ENCODE measurements around the gene CARD19.

Gene CARD19

DNA sequence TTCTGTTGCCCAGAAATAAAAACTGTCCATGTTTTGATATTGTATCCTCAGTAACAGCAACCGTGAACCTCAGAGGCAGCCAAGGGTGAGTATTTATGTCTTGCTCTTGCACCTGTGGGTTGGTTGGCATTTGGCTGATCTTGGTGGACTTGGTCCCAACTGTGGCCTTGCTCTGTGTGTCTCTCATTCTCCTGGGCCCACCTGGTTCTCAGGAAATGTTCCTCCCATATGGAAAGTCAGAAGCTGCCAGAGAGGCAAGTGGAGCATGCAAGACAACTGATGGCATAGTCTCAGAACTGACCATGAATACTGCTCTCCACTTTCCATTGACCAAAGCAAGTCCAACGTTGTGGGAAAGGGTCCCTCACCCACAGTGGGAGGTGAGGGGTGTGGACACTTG, 51.6 kb downstream of the CARD19 start:
- DNase-seq (ENCODE audit: low read depth): no peak
- H3K4me3 ChIP-seq (ENCODE audit: low read depth, low read length): no peak overlapping the region
- in situ Hi-C loops (cut with HindIII; ENCODE audit: low sequenced_read_pairs): no loop called here
- TF ChIP-seq CTCF (IDR thresholded peaks at IDR 0.05; ENCODE audit: low read depth, low read length, missing control alignments): no peak

DNA sequence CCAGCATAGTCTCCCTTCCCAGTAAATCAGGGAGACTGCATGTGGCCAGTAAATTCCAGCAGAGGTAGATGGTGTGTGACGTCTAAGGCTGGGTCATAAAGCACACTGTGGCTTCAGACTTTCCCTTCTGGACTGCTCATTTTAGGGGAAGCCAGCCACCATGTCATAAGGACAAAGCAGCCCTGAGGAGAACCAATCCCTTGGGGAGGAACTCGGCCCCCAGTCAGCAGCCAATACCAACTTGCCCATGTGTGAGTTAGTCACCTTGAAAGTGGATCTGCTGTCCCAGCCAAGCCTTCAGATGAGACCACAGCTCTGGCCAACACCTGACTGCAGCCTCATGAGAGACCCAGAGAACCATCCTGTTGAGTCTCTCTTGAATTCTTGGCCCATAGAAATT, 52.7 kb downstream of the CARD19 start:
- DNase-seq (ENCODE audit: low read depth): no peak
- H3K4me3 ChIP-seq (ENCODE audit: low read depth, low read length): no peak overlapping the region
- no peak for TF ChIP-seq CTCF (IDR thresholded peaks at IDR 0.05; ENCODE audit: low read depth, low read length, missing control alignments)
- in situ Hi-C loops (cut with HindIII; ENCODE audit: low sequenced_read_pairs): no loop called here

DNA sequence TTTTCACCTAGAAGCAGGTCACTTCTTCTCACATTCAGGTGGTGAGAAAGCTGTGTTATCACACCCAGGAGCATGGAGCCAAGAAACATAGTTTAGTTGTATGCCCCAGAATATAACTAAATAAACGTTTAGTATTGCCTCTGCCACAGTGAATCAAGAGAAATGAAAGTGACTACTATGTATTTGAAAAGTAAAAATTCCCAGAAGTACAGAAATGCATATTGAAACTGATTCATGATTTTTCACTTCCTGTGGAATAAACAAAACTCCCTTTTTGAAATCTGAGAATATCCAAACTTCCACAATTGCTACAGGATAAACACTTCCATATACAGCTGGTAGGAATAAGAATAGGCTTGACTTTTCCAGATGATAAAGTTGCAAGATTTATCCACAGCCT, 53.3 kb downstream of the CARD19 start:
- no peak overlapping the region for H3K4me3 ChIP-seq (ENCODE audit: low read depth, low read length)

DNA sequence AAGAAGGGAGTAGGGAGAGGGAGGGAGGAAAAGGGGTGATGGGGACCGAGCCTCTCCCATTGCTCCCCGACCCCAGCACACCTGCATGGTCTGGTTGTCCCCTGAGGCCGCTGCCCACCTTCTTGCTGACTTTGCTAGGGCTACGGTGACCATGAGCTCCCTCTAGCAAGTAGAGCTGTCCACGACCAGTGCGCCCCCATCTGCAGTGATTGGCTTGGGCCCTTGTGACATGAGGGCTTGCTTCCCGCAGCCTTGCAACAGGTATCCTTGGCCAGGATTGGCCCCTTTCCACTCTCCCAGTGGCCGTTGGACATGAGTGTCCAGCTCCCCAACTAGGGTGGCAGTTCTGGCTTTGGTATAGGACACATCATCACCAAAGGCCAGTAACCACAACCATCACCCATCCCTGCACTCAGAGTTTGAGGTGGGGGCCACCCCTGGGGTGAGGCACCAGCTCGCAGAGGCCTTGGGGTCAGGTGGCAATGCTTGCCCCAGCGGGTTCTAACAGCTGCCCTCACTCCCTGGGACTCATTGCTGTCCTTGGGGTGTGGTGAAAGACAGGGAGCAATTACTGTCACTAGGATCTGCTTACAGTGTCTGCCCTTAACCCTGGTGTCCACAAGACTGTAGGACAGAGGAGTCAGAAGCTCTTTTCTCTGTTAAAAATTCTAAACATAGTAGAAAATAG, 55.2 kb downstream of the CARD19 start:
- H3K4me3 ChIP-seq (ENCODE audit: low read depth, low read length): no peak overlapping the region
- DNase-seq (ENCODE audit: low read depth): no peak
- in situ Hi-C loops (cut with HindIII; ENCODE audit: low sequenced_read_pairs): no loop called here
- TF ChIP-seq CTCF (IDR thresholded peaks at IDR 0.05; ENCODE audit: low read depth, low read length, missing control alignments): no peak

More for the DNA sequence above, 53.3 kb downstream of the CARD19 start:
- TF ChIP-seq CTCF (IDR thresholded peaks at IDR 0.05; ENCODE audit: low read depth, low read length, missing control alignments): no peak
- no peak for DNase-seq (ENCODE audit: low read depth)
- in situ Hi-C loops (cut with HindIII; ENCODE audit: low sequenced_read_pairs): no loop called here

GRCh38 chr9:93154293-93154903, 58.4 kb downstream of the CARD19 start:
- in situ Hi-C loops (cut with HindIII; ENCODE audit: low sequenced_read_pairs): no loop called here
- TF ChIP-seq CTCF (IDR thresholded peaks at IDR 0.05; ENCODE audit: low read depth, low read length, missing control alignments): peak; percentile 69
- DNase-seq (ENCODE audit: low read depth): no peak
- H3K4me3 ChIP-seq (ENCODE audit: low read depth, low read length): no peak overlapping the region

DNA sequence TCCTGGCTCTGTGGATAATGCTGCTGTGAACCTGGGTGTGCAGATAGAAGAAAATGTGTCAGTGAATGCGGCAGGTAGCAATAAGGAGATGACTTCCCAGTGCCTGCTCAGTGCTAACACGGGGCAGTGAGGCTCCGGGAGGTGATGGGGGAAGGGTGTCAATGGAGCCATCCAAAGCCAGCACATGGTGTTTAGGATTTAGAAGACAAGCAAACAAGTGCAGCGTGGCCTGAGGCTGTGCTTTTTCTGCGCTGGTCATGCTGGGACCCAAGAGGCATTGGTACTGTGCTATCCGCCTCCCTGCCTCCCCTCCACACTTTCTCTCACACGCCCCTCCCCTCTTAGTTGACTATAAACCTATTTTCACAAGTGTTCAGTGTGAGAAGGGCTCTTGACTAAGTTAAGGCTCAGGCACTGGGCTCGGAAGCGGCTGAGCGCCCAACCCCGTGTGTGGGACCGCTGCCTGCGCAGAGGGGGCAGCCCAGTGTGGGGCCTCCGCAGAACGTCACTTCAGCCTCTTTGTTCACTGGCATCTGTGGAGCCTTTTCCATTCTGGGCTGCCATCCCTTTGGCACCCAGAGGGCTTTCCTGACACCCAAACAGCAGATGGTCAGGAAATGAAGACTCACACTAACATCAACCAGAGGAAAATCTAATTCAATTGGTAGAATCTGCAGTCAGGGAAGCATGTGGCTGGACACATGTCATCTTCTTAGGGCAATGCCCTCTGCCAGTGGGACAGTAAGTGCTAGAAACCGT, 59.9 kb downstream of the CARD19 start:
- no peak overlapping the region for H3K4me3 ChIP-seq (ENCODE audit: low read depth, low read length)
- in situ Hi-C loops (cut with HindIII; ENCODE audit: low sequenced_read_pairs): loop anchor here (5.0 kb wide), 1 partner anchor 136 kb away; no protein-coding TSS in a partner anchor
- TF ChIP-seq CTCF (IDR thresholded peaks at IDR 0.05; ENCODE audit: low read depth, low read length, missing control alignments): no peak
- no peak for DNase-seq (ENCODE audit: low read depth)

Data from astrocyte of the cerebellum (primary cell).